Gastrocnemius medialis (tissue), 4 donors: ENCODE data around the gene GRM5. TPM values are rescaled to one million over a fixed set of nuclear protein-coding genes. Genes with fewer than 3 reads are reported as not detected.
"Not testable (repeated sequence)": the region's sequence is repeated elsewhere in the genome, so short reads cannot be mapped to it uniquely, and the experiment has no call there.

ENCODE experiments used
- ATAC-seq, 2 donors: fragments of 150-250 bp; one replicate each; pipeline ENCODE4 v1.9.1; 2016
- DNase-seq, 2 donors: peaks; one replicate each; pipeline ENCODE4 v3.0.0-alpha.2; 2019
- H3K27ac ChIP-seq, 4 donors: fragments of 200-600 bp; sonication (generic); 1 replicate in 1 of 4; 2 replicates in 3 of 4; pipeline ENCODE4 v1.5.1; 2016 to 2018; ENCODE audit warnings: mild to moderate bottlenecking in 2 of 4, moderate library complexity in 1 of 4
- H3K27me3 ChIP-seq, 3 donors: fragments of 200-600 bp; sonication (generic) in 2 of 3; 1 replicate in 1 of 3; 2 replicates in 2 of 3; pipeline versions ENCODE4 v1.5.1 to v1.6.0; 2016 to 2019; ENCODE audit warnings: mild to moderate bottlenecking in 1 of 3, moderate library complexity in 1 of 3
- H3K36me3 ChIP-seq, 2 donors: fragments of 200-600 bp; sonication (generic) in 1 of 2; one replicate each; pipeline ENCODE4 v1.5.1; 2017 to 2018
- H3K4me1 ChIP-seq, 2 donors: fragments of 200-600 bp; sonication (generic) in 1 of 2; one replicate each; pipeline ENCODE4 v1.5.1; 2016 to 2017; ENCODE audit warnings: mild to moderate bottlenecking in 2 of 2
- H3K4me3 ChIP-seq, 4 donors: fragments of 200-600 bp; sonication (generic) in 3 of 4; 1 replicate in 1 of 4; 2 replicates in 3 of 4; pipeline ENCODE4 v1.5.1; 2016 to 2019; ENCODE audit warnings: mild to moderate bottlenecking in 2 of 4
- H3K9me3 ChIP-seq, 3 donors: fragments of 200-600 bp; sonication (generic) in 2 of 3; 1 replicate in 1 of 3; 2 replicates in 2 of 3; pipeline ENCODE4 v1.5.1; 2016 to 2019
- POLR2A ChIP-seq, 2 donors: fragments of 450-650 bp; IDR thresholded peaks; one replicate each; pipeline ENCODE4 v1.6.1; 2017; ENCODE audit warnings: antibody characterized with exemption in 2 of 2, mild to moderate bottlenecking in 2 of 2, moderate library complexity in 2 of 2
- in situ Hi-C, 4 donors: fragments of 200-750 bp; cut with MboI; loops; one replicate each; pipeline versions ENCODE4 v1.15.0 to v1.8.0; 2017; ENCODE audit warnings: low sequenced_read_pairs in 4 of 4
- intact Hi-C: fragments of 100-400 bp; cut with DNase I; formaldehyde crosslinking; loops from one replicate; pipeline ENCODE4 v1.15.1; 2023; ENCODE audit warnings: low total_unique reads
- total RNA-seq, 4 donors: library from RNA; depleted of rRNA; stranded (reverse); fragments of >200 nt; gene quantifications; one replicate each; pipeline versions ENCODE4 v1.1.0 to v1.2.3, GENCODE V29; 2016
- TF ChIP-seq, protein P1 (sequence below), 5 experiments: fragments of 450-650 bp in 3 of 5; fragments of 200-600 bp in 2 of 5; sonication (generic) in 2 of 5; IDR thresholded peaks in 4 of 5; conservative IDR thresholded peaks in 1 of 5; 1 replicate in 4 of 5; 2 replicates in 1 of 5; pipeline ENCODE4 v1.5.1; 2016 to 2019; ENCODE audit warnings: antibody characterized with exemption in 5 of 5, mild to moderate bottlenecking in 3 of 5, moderate library complexity in 3 of 5

GRM5 gene
- total RNA-seq, 4 donors from 2014 or later, result not detected

DNA sequence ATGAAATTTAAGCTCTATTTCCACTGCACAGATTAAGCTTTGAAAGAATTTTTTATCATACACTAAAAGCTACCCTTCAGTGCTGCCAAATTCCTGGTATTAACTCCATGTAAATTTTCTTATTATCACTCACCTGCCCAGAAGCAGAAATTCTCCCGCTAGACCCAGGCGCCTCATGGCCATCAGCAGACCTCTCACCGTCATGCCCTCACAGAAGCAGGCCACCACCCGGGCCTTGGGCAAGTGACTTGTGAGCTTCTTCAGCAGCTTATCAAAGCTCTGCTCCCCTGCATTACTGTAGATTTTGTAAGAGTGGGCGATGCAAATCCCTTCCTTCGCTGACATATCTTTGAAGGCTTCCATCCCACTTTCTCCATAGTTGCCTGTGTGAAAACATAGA, 216.0 kb downstream of the GRM5 start:
- DNase-seq, H3K27ac ChIP-seq, intact Hi-C loops, H3K36me3 ChIP-seq, H3K4me1 ChIP-seq, H3K9me3 ChIP-seq, H3K4me3 ChIP-seq, ATAC-seq, in situ Hi-C loops, H3K27me3 ChIP-seq: not testable (repeated sequence)

DNA sequence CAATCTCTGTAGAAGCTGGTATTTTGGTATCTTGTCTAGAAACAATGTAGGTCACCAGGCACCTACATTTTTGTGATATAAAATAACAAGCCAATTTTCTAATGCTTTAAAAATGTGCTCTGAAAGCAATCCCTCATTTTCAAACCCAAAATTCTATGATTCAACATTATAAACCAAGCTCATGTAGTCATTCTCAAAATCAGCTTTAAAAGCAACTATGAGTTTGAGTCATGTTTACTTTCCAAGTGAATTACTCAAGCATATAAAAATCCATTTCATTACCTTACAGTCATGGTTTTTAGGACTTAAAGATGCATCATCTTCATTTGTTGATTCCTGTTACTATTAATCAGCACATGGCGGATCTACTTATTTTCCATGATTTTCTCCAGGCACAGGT, 216.4 kb downstream of the GRM5 start:
- no peaks in the 10 kb centered on the region for H3K4me1 ChIP-seq
- no peaks in the 10 kb centered on the region for H3K27me3 ChIP-seq
- no peak for TF ChIP-seq POLR2A (IDR thresholded peaks at IDR 0.05)
- TF ChIP-seq, protein P1, sequence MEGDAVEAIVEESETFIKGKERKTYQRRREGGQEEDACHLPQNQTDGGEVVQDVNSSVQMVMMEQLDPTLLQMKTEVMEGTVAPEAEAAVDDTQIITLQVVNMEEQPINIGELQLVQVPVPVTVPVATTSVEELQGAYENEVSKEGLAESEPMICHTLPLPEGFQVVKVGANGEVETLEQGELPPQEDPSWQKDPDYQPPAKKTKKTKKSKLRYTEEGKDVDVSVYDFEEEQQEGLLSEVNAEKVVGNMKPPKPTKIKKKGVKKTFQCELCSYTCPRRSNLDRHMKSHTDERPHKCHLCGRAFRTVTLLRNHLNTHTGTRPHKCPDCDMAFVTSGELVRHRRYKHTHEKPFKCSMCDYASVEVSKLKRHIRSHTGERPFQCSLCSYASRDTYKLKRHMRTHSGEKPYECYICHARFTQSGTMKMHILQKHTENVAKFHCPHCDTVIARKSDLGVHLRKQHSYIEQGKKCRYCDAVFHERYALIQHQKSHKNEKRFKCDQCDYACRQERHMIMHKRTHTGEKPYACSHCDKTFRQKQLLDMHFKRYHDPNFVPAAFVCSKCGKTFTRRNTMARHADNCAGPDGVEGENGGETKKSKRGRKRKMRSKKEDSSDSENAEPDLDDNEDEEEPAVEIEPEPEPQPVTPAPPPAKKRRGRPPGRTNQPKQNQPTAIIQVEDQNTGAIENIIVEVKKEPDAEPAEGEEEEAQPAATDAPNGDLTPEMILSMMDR (IDR thresholded peaks at IDR 0.05 in 4 of 5, conservative IDR thresholded peaks at IDR 0.05 in 1 of 5), result no peak
- in situ Hi-C loops, result no loop called here
- H3K9me3 ChIP-seq, result no peaks in the 10 kb centered on the region
- ATAC-seq, result no peak
- H3K27ac ChIP-seq, result no peak overlapping the region
- no peak for DNase-seq
- no peaks in the 10 kb centered on the region for H3K36me3 ChIP-seq
- H3K4me3 ChIP-seq, result no peak overlapping the region
- intact Hi-C loops, result no loop called here

DNA sequence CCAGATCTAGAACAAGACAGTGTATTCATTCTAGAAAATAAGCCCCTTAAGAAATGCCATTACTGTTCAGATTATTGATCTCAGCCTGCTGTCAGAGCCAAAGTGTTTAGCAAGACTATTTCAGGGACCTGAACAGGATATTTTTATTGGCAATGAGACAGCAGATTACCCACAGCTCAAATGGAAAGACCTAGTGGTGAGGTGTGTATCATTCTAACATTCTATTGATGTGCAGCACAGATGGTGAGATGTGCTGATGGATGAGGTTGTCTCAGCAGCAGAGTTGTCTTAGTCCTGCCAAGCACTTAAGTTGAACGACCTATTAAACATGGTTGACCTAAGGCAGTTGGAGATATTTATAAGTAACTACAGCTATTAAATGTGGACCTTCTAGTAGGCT, 219.5 kb downstream of the GRM5 start:
- H3K27ac ChIP-seq, ATAC-seq, H3K27me3 ChIP-seq, DNase-seq, intact Hi-C loops, H3K9me3 ChIP-seq, in situ Hi-C loops, H3K4me1 ChIP-seq, H3K36me3 ChIP-seq, H3K4me3 ChIP-seq: not testable (repeated sequence)

DNA sequence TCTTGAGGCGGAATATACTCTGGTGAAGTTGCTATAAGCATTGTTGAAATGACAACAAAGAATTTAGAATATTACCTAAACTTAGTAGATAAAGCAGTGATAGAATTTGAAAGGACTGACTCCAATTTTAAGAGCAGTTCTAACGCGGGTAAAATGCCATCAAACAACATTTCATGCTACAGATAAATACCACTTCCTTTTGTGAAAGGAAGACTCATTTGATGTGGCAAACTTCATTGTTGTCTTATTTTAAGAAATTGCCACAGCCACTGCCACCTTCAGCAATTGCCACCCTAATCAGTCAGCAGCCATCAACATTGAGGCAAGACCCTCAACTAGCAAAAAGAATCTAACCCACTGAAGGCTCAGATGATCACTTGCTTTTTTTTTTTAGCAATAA, 220.8 kb downstream of the GRM5 start:
- H3K27me3 ChIP-seq, H3K9me3 ChIP-seq, H3K4me1 ChIP-seq, DNase-seq, in situ Hi-C loops, H3K36me3 ChIP-seq, ATAC-seq, intact Hi-C loops, H3K4me3 ChIP-seq, H3K27ac ChIP-seq: not testable (repeated sequence)

DNA sequence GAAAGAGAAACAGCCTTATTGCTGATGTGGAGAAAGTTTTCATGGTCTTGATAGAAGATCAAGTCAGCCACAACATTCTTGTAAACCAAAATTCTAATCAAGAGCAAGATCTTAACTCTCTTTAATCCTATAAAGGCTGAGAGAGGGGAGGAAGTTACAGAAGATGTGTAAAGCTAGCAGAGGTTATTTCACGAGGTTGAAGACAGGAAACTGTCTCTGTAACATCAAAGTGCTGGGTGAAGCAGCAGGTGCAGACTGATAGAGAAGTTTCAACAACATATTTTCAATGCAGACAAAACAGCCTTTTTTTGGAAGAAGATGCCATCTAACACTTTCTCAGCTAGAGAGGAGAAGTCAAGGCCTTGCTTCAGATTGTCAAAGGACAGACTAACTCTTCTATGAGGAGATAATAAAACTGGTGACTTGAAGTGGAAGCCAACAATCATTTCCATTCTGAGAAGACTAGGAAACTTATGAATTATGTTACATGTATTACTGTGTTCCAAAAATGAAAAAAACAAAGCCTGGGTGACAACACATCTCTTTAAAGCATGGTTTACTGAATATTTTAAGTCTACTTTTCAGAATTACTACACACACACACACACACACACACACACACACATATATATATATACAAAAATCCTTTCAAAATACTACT, 221.9 kb downstream of the GRM5 start:
- H3K4me3 ChIP-seq, result not testable (repeated sequence)

DNA sequence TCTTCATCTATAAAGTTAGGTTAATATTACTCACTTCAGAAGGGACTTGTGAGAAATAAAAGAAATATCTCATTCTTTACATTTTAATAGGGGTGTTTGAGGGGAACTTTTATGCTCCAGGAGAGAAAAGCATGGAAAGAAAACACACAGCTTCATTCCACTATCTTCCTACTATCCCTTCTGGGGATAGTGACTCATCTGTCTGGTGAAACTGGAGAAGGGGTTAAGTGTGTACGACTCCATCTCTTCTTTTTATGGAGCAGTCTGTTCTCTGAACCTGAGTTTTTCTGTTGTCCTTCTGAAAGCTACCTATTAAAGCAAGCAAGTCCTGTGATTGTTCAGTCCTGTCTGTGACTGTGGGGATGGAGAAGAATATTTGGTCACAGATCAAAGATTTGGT, 227.6 kb downstream of the GRM5 start:
- ATAC-seq, DNase-seq, H3K9me3 ChIP-seq, H3K27me3 ChIP-seq, in situ Hi-C loops, H3K27ac ChIP-seq, H3K36me3 ChIP-seq, H3K4me3 ChIP-seq, intact Hi-C loops, H3K4me1 ChIP-seq: not testable (repeated sequence)

More for the DNA sequence above, 221.9 kb downstream of the GRM5 start:
- DNase-seq, H3K27me3 ChIP-seq, H3K36me3 ChIP-seq, H3K27ac ChIP-seq, intact Hi-C loops, H3K9me3 ChIP-seq, H3K4me1 ChIP-seq, in situ Hi-C loops, ATAC-seq: not testable (repeated sequence)

DNA sequence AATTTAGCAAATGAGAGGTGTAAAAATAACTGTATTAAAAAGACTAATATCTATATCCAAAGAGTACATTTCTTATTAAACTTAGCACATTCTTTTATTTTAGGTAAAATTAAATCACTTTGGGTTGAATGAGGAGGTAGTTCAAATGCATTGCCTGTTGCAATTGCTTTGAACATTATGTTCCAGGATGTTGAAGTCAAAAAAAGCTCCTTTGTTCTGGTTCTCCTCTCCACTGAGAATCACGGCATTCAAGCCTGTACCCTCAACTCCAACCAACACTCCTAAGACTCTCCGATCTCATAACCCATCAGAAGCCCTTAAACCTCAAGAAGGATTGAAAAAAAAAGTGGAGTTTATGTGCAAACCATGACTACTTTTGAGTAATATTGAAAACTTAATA, 230.1 kb downstream of the GRM5 start:
- intact Hi-C loops, DNase-seq, H3K27me3 ChIP-seq, in situ Hi-C loops, H3K36me3 ChIP-seq, H3K9me3 ChIP-seq, H3K4me3 ChIP-seq, H3K4me1 ChIP-seq, H3K27ac ChIP-seq, ATAC-seq: not testable (repeated sequence)

DNA sequence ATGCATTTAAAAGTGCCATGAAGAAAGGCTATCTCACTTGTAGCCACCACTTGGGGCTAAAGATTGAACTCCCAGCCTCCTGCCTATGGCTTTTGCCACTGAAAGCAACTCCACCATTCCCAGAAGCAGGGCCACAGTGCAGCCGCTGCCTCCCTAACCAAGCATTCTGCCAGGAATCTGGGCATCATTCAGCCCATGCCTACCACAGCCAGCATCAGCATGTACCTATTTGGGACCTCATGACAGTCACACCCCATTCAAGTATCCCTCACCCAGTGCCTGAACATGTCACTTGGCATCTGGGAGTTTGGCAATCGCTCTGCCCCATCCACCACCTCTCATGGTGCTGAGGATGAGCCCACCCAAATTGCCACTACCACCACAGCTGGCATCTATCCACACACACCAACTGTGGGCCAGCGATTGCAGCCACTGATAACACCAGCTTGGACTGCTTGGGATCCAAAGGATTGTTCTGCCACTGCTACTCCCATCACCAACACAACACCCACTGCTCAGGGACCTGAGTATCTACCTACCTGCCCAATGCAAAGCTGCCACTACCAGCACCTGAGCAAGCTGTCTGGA, 234.4 kb downstream of the GRM5 start:
- in situ Hi-C loops, result no loop called here
- DNase-seq, result no peak

More for the DNA sequence above, 234.4 kb downstream of the GRM5 start:
- intact Hi-C loops, result no loop called here
- Histone ChIP-seq H3K27ac (no peak overlapping the region), H3K36me3 (no peaks in the 10 kb centered on the region), H3K9me3 (no peaks in the 10 kb centered on the region), H3K4me1 (no peaks in the 10 kb centered on the region), H3K4me3 (no peak overlapping the region), H3K27me3 (no peaks in the 10 kb centered on the region)
- TF ChIP-seq POLR2A (IDR thresholded peaks at IDR 0.05), result no peak
- TF ChIP-seq, protein P1 (IDR thresholded peaks at IDR 0.05 in 4 of 5, conservative IDR thresholded peaks at IDR 0.05 in 1 of 5), result no peak
- no peak for ATAC-seq
